GM12892 (cell line): ENCODE results near the gene HIP1.

Source experiments
- POLR2A ChIP-seq: IDR thresholded peaks from 2 replicates; pipeline ENCODE4 v1.6.1; 2011; ENCODE audit warnings: low read depth, low read length, control low read depth
- POLR2AphosphoS5 ChIP-seq: IDR thresholded peaks from 2 replicates; pipeline ENCODE4 v1.6.1; 2011; ENCODE audit warnings: low read depth, low read length, control low read depth
- TAF1 ChIP-seq: IDR thresholded peaks from 2 replicates; pipeline ENCODE4 v1.6.1; 2011; ENCODE audit warnings: low read depth, mild to moderate bottlenecking, control low read depth, low read length, borderline replicate concordance

- no peak for TF ChIP-seq POLR2A
- TF ChIP-seq POLR2AphosphoS5: no peak
- TF ChIP-seq TAF1: no peak
Measured at GRCh38 chr7:75688200-75689136, 50.3 kb downstream of the HIP1 start.
